GM12878 (cell line): ENCODE results near the gene ADISSP. TPM values are rescaled to one million over a fixed set of nuclear protein-coding genes. Genes with fewer than 3 reads are reported as not detected.

Experiments
- ATAC-seq: fragments of 200-7000 bp; cut with Tn5 transposase; 3 replicates; pipeline ENCODE4 v1.9.1; 2020; ENCODE audit warnings: mild to moderate bottlenecking, moderate library complexity
- BruUV-seq: library from RNA; stranded (reverse); fragments of 400-500 nt; replicated peaks from 2 replicates; lab custom pipeline; 2021; lab: Mats Ljungman, UMichigan
- CTCF ChIA-PET: fragments of 300-600 bp; sonication (Branson Sonifier 250); formaldehyde crosslinking; extraction: SDS; loops from one replicate; lab custom pipeline; 2021; ENCODE audit warnings: inconsistent platforms; lab: Yijun Ruan, JAX
- POLR2A ChIA-PET: fragments of 350-600 bp; formaldehyde crosslinking; extraction: SDS; loops from one replicate; lab custom pipeline; 2021; ENCODE audit warnings: inconsistent platforms; lab: Charles Lee
- RAD21 ChIA-PET: fragments of 300-600 bp; sonication (Branson Sonifier 250); formaldehyde crosslinking; loops from one replicate; lab custom pipeline; 2023; ENCODE audit warnings: antibody characterized with exemption; ENCODE audit not compliant: unreplicated experiment; lab: Charles Lee
- SMC1A ChIA-PET: fragments of 300-600 bp; sonication (Branson Sonifier 250); formaldehyde crosslinking; loops from one replicate; lab custom pipeline; 2023; ENCODE audit not compliant: unreplicated experiment, uncharacterized antibody; lab: Charles Lee
- DNase-seq: peaks from one replicate; pipeline ENCODE4 v3.0.0-alpha.2; 2011; ENCODE audit warnings: low read depth, low spot score
- FAIRE-seq: peaks from 3 replicates; lab custom pipeline; 2011; peaks lifted over from hg19 to GRCh38; lab: Jason Lieb, UNC
- H2AFZ ChIP-seq: 2 replicates; pipeline ENCODE4 v1.6.0; 2011; ENCODE audit warnings: low read depth, low read length, control low read depth; ENCODE audit not compliant: control insufficient read depth
- H3K27ac ChIP-seq: 2 replicates; pipeline ENCODE4 v1.5.1; 2011; ENCODE audit warnings: control low read depth; ENCODE audit not compliant: control insufficient read depth, insufficient read depth
- H3K27me3 ChIP-seq, 2 experiments: replicated peaks in 1 of 2; 2 replicates each; pipeline versions ENCODE4 v1.6.0 to v1.6.1; 2011; ENCODE audit warnings: low read length in 1 of 2; ENCODE audit not compliant: control insufficient read depth in 2 of 2, insufficient read depth in 2 of 2
- H3K36me3 ChIP-seq, 2 experiments: 2 replicates each; pipeline ENCODE4 v1.5.1; 2011; ENCODE audit warnings: low read length in 1 of 2; ENCODE audit not compliant: control insufficient read depth in 2 of 2, insufficient read depth in 2 of 2
- H3K4me1 ChIP-seq: 2 replicates; pipeline ENCODE4 v1.6.1; 2011; ENCODE audit warnings: mild to moderate bottlenecking, low read length, moderate library complexity, mixed read lengths; ENCODE audit not compliant: control insufficient read depth, insufficient read depth
- H3K4me2 ChIP-seq: 2 replicates; pipeline ENCODE4 v1.6.0; 2011; ENCODE audit warnings: control low read depth; ENCODE audit not compliant: control insufficient read depth, insufficient read depth
- H3K4me3 ChIP-seq: fragments of 200-600 bp; sonication (generic); 2 replicates; pipeline ENCODE4 v1.5.1; 2016
- H3K79me2 ChIP-seq: 2 replicates; pipeline ENCODE4 v1.6.0; 2011; ENCODE audit warnings: low read length; ENCODE audit not compliant: control insufficient read depth, insufficient read depth
- H3K9ac ChIP-seq: 2 replicates; pipeline ENCODE4 v1.8.0; 2011; ENCODE audit warnings: low read length, control low read depth, mixed read lengths; ENCODE audit not compliant: control insufficient read depth, insufficient read depth
- H3K9me3 ChIP-seq: replicated peaks from 3 replicates; pipeline ENCODE4 v1.5.1; 2011; ENCODE audit warnings: mild to moderate bottlenecking, low read length; ENCODE audit not compliant: control insufficient read depth, insufficient read depth
- H4K20me1 ChIP-seq: 2 replicates; pipeline ENCODE4 v1.6.0; 2011; ENCODE audit not compliant: control insufficient read depth, insufficient read depth
- MEF2B ChIP-seq: fragments of 450-650 bp; IDR thresholded peaks from 2 replicates; pipeline ENCODE4 v1.6.1; 2018; ENCODE audit warnings: mild to moderate bottlenecking, moderate library complexity; ENCODE audit not compliant: partially characterized antibody, poor library complexity, severe bottlenecking
- WGBS: methylation state at CpG from one replicate; pipeline ENCODE4 v1.1.6; 2016; ENCODE audit warnings: low lambda C conversion rate; ENCODE audit not compliant: insufficient replicate concordance, insufficient coverage; ENCODE audit errors: missing lambda C conversion rate; 5-methylcytosine and 5-hydroxymethylcytosine counted together
- in situ Hi-C: fragments of 300-500 bp; cut with MboI; formaldehyde crosslinking; loops from 9 replicates; pipeline ENCODE4 v1.14.3; 2018; ENCODE audit warnings: mixed read lengths
- intact Hi-C: fragments of 100-400 bp; cut with micrococcal nuclease; formaldehyde crosslinking; loops from one replicate; pipeline ENCODE4 v1.14.2; 2022; ENCODE audit not compliant: unreplicated experiment
- polyA plus RNA-seq, 11 experiments: library from polyadenylated mRNA; depleted of rRNA in 4 of 11; unstranded in 6 of 11; stranded (reverse) in 5 of 11; fragments of >200 nt; fragmentation: Nextera tagmentation in 4 of 11; fragmentation: Illumina TruSeq in 1 of 11; extraction: Ambion mirVana in 4 of 11; extraction: Trizol in 1 of 11; gene quantifications; 1 replicate in 1 of 11; 2 replicates in 10 of 11; pipeline versions ENCODE4 v1.2.1 to v1.2.3, GENCODE V29; 2011 to 2016; ENCODE audit warnings: inconsistent platforms in 2 of 11, missing spikeins in 2 of 11, low read depth in 1 of 11
- total RNA-seq, 4 experiments: library from RNA; depleted of rRNA in 3 of 4; stranded (reverse); fragments of >200 nt in 3 of 4; fragmentation: Illumina TruSeq in 1 of 4; extraction: Trizol in 1 of 4; gene quantifications; 2 replicates each; pipeline versions ENCODE4 v1.2.1 to v1.2.3, GENCODE V29; 2013 to 2021
- TF ChIP-seq, protein P1 (sequence below): IDR thresholded peaks from 2 replicates; pipeline ENCODE4 v1.6.1; 2011; ENCODE audit warnings: borderline replicate concordance, low read depth, mild to moderate bottlenecking, moderate library complexity, low read length; ENCODE audit not compliant: insufficient read depth, poor library complexity, severe bottlenecking
- TF ChIP-seq, protein P2 (sequence below): IDR thresholded peaks from 2 replicates; pipeline ENCODE4 v1.6.1; 2012; ENCODE audit warnings: mild to moderate bottlenecking, low read depth, low read length

The ADISSP gene
- total and polyA plus RNA-seq, 10 of the 15 experiments (the other 5 are each of a cell fraction or from before 2014, with no cell fraction given) = 0.80 to 96.3 (median 38.6) TPM

GRCh38 chr20:3730803-3731672, 36.5 kb downstream of the ADISSP start:
- no peak overlapping the region for H3K9ac ChIP-seq
- intact Hi-C loops (no loop called here), in situ Hi-C loops (no loop called here)
- H3K27ac ChIP-seq = no peak overlapping the region
- DNase-seq (no peak), FAIRE-seq (no peak), ATAC-seq (no peak; the same call in 1 of the 3 replicates)
- no peaks in the 10 kb centered on the region for H4K20me1 ChIP-seq
- POLR2A ChIA-PET = no interaction called here
- CTCF ChIA-PET = interaction anchor here (0.7 kb wide), 1 partner anchor 90 kb away, joined by 3 read pairs; the partner anchor contains the start of gene AP5S1
- SMC1A ChIA-PET = no interaction called here
- H3K4me2 ChIP-seq = no peak overlapping the region
- H3K36me3 ChIP-seq = no peaks in the 10 kb centered on the region
- no peaks in the 10 kb centered on the region for H3K9me3 ChIP-seq
- H3K4me3 ChIP-seq = no peak overlapping the region
- H2AFZ ChIP-seq = no peak overlapping the region
- WGBS = 32% methylated on average over 12 of the region's 12 CpGs
- H3K79me2 ChIP-seq = no peaks in the 10 kb centered on the region
- BruUV-seq = no TSS peak
- H3K27me3 ChIP-seq = peaks cover 1 to 4% of the 10 kb centered on the region in 2 experiments; a peak in 1 of 4 replicates
- TF ChIP-seq, protein P1, sequence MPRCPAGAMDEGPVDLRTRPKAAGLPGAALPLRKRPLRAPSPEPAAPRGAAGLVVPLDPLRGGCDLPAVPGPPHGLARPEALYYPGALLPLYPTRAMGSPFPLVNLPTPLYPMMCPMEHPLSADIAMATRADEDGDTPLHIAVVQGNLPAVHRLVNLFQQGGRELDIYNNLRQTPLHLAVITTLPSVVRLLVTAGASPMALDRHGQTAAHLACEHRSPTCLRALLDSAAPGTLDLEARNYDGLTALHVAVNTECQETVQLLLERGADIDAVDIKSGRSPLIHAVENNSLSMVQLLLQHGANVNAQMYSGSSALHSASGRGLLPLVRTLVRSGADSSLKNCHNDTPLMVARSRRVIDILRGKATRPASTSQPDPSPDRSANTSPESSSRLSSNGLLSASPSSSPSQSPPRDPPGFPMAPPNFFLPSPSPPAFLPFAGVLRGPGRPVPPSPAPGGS = peak; percentile 61
- TF ChIP-seq MEF2B = no peak
- TF ChIP-seq, protein P2, sequence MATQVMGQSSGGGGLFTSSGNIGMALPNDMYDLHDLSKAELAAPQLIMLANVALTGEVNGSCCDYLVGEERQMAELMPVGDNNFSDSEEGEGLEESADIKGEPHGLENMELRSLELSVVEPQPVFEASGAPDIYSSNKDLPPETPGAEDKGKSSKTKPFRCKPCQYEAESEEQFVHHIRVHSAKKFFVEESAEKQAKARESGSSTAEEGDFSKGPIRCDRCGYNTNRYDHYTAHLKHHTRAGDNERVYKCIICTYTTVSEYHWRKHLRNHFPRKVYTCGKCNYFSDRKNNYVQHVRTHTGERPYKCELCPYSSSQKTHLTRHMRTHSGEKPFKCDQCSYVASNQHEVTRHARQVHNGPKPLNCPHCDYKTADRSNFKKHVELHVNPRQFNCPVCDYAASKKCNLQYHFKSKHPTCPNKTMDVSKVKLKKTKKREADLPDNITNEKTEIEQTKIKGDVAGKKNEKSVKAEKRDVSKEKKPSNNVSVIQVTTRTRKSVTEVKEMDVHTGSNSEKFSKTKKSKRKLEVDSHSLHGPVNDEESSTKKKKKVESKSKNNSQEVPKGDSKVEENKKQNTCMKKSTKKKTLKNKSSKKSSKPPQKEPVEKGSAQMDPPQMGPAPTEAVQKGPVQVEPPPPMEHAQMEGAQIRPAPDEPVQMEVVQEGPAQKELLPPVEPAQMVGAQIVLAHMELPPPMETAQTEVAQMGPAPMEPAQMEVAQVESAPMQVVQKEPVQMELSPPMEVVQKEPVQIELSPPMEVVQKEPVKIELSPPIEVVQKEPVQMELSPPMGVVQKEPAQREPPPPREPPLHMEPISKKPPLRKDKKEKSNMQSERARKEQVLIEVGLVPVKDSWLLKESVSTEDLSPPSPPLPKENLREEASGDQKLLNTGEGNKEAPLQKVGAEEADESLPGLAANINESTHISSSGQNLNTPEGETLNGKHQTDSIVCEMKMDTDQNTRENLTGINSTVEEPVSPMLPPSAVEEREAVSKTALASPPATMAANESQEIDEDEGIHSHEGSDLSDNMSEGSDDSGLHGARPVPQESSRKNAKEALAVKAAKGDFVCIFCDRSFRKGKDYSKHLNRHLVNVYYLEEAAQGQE = no peak
- RAD21 ChIA-PET = no interaction called here
- H3K4me1 ChIP-seq = no peaks in the 10 kb centered on the region
